Activated T-cell treated with anti-CD3 and anti-CD28 coated beads for 24 hours (primary cell): ENCODE data around the gene NR2F1.

Experiments
- DNase-seq: peaks from one replicate; pipeline ENCODE4 v3.0.0-alpha.2; 2020; ENCODE audit warnings: low read depth

Gene NR2F1

GRCh38 chr5:93642526-93642925 lies 59.5 kb downstream of the NR2F1 start:
- DNase-seq, result no peak
